HAP-1 (cell line): ENCODE measurements around the gene NPB.

ENCODE experiments used
- DNase-seq, 2 experiments: peaks; one replicate each; pipeline ENCODE4 v3.0.0-alpha.2; 2016 to 2020; ENCODE audit warnings: low spot score in 2 of 2
- H3K27me3 ChIP-seq: fragments of 250-450 bp; sonication (Bioruptor Pico); 2 replicates; pipeline ENCODE4 v1.5.1; 2020; ENCODE audit warnings: low read depth, mild to moderate bottlenecking, moderate library complexity
- H3K36me3 ChIP-seq: fragments of 250-450 bp; sonication (Bioruptor Pico); replicated peaks from 2 replicates; pipeline ENCODE4 v1.5.1; 2020; ENCODE audit warnings: mild to moderate bottlenecking
- H3K4me1 ChIP-seq: fragments of 250-450 bp; sonication (Bioruptor Pico); 2 replicates; pipeline ENCODE4 v1.5.1; 2020; ENCODE audit warnings: mild to moderate bottlenecking
- H3K4me3 ChIP-seq: fragments of 250-450 bp; sonication (Bioruptor Pico); 2 replicates; pipeline ENCODE4 v1.5.1; 2020; ENCODE audit warnings: mild to moderate bottlenecking, moderate library complexity
- H3K9me3 ChIP-seq: fragments of 250-450 bp; sonication (Bioruptor Pico); 2 replicates; pipeline ENCODE4 v1.5.1; 2020; ENCODE audit warnings: mild to moderate bottlenecking, moderate library complexity
- in situ Hi-C: fragments of 300-500 bp; cut with MboI; formaldehyde crosslinking; loops from 3 replicates; pipeline ENCODE4 v1.14.3; 2020; ENCODE audit warnings: low sequenced_read_pairs, inconsistent platforms, mixed read lengths

The NPB gene

DNA sequence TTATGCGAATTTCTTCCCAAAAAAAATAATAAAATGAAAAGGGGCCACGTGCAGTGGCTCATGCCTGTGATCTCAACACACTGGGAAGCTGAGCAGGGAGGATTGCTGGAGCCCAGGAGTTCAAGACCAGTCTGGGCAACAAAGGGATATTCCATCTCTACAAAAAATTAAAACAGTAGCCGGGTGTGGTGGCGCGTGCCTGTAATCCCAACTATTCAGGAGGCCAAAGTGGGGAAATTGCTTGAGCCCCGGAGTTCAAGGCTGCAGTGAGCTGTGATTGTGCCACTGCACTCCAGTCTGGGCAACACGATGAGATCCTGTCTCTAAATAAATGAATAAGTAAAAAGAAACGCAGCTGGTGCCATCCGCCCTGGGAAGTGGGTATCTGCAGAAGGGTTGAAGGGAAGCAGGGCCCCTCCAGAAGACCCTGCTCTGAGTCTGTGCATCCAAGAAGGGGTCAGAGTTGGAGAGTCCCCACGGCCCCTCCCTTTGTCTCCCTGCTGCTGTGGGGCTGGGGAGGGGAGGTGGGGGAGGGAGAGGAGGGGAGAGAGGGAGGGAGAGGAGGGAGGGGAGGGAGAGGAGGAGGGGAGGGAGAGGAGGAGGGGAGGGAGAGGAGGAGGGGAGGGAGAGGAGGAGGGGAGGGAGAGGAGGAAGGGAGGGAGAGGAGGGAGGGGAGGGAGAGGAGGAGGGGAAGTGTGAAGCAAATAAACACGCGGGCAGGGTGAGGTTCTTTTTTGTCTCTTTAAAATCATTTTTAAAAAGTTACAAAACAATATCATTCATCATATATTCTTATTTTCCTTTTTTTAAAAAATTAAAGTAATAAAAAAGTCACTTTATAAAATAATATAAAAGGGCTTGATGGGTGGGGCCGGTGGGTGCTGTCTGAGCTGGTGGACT lies 50.0 kb downstream of the NPB start:
- Histone ChIP-seq H3K4me1 (no peaks in the 10 kb centered on the region), H3K4me3 (no peak overlapping the region), H3K27me3 (no peaks in the 10 kb centered on the region), H3K9me3 (no peaks in the 10 kb centered on the region), H3K36me3 (no peaks in the 10 kb centered on the region)
- DNase-seq, result no peak
- in situ Hi-C loops, result no loop called here
